Measurements from ENCODE around the gene PLCG1. TPM values are rescaled to one million over a fixed set of nuclear protein-coding genes. Genes with fewer than 3 reads are reported as not detected.

PLCG1 gene
- total and polyA plus RNA-seq, 2 of the 8 experiments (the other 6 are each of a cell fraction or from before 2014, with no cell fraction given) = 103 to 154 TPM

GRCh38 chr20:41110930-41111577 lies 26.3 kb upstream of the PLCG1 start (continued):
- TF ChIP-seq RBBP5 (IDR thresholded peaks at IDR 0.05; ENCODE audit: borderline replicate concordance, low read depth, low read length) (no peak), KDM1A (IDR thresholded peaks at IDR 0.05; ENCODE audit: borderline replicate concordance, low read length) (no peak), MAFK (IDR thresholded peaks at IDR 0.05; ENCODE audit: low read depth, low read length) (no peak), JUN (IDR thresholded peaks at IDR 0.05; ENCODE audit: low read depth, low read length) (no peak), FOSL1 (IDR thresholded peaks at IDR 0.05; ENCODE audit: insufficient read depth, low read depth, low read length) (no peak), HDAC6 (IDR thresholded peaks at IDR 0.05; ENCODE audit: low read depth, low read length) (no peak)
